DND-41 (cell line): Measurements from ENCODE around the gene PARVA.

ENCODE experiments used
- ATAC-seq: fragments of 200-7000 bp; cut with Tn5 transposase; 3 replicates; pipeline ENCODE4 v1.9.1; 2021; ENCODE audit warnings: low read depth; ENCODE audit not compliant: insufficient read depth
- DNase-seq: peaks from one replicate; pipeline ENCODE4 v3.0.0-alpha.2; 2020
- H2AFZ ChIP-seq: 2 replicates; pipeline ENCODE4 v1.6.0; 2012; ENCODE audit warnings: low read depth, low read length
- H3K27ac ChIP-seq: 2 replicates; pipeline ENCODE4 v1.5.1; 2012; ENCODE audit warnings: low read length, inconsistent platforms
- H3K27me3 ChIP-seq: fragments of 200-600 bp; sonication (generic); 2 replicates; pipeline ENCODE4 v1.6.0; 2012; ENCODE audit warnings: low read length, mild to moderate bottlenecking, inconsistent platforms; ENCODE audit not compliant: insufficient read depth, poor library complexity
- H3K36me3 ChIP-seq: 2 replicates; pipeline ENCODE4 v1.5.1; 2012; ENCODE audit warnings: low read length, inconsistent platforms; ENCODE audit not compliant: insufficient read depth
- H3K4me1 ChIP-seq: 2 replicates; pipeline ENCODE4 v1.5.1; 2012; ENCODE audit warnings: mild to moderate bottlenecking, low read length; ENCODE audit not compliant: insufficient read depth
- H3K4me2 ChIP-seq: 2 replicates; pipeline ENCODE4 v1.6.0; 2012; ENCODE audit warnings: mild to moderate bottlenecking, moderate library complexity, low read length, inconsistent platforms; ENCODE audit not compliant: insufficient read depth
- H3K4me3 ChIP-seq, 2 experiments: fragments of 200-600 bp in 1 of 2; shearing (Covaris generic) in 1 of 2; 2 replicates each; pipeline ENCODE4 v1.5.1; 2012 to 2016; ENCODE audit warnings: inconsistent platforms in 2 of 2, low read length in 2 of 2, mild to moderate bottlenecking in 2 of 2, low read depth in 1 of 2, moderate library complexity in 1 of 2
- H3K79me2 ChIP-seq: 2 replicates; pipeline ENCODE4 v1.6.0; 2012; ENCODE audit warnings: low read length, inconsistent platforms; ENCODE audit not compliant: insufficient read depth
- H3K9ac ChIP-seq: 2 replicates; pipeline ENCODE4 v1.6.0; 2012; ENCODE audit warnings: low read depth, mild to moderate bottlenecking, inconsistent platforms, low read length, moderate library complexity
- H3K9me3 ChIP-seq: 2 replicates; pipeline ENCODE4 v1.5.1; 2012; ENCODE audit warnings: low read length, moderate library complexity, mild to moderate bottlenecking, inconsistent platforms; ENCODE audit not compliant: insufficient read depth, severe bottlenecking
- H4K20me1 ChIP-seq: 2 replicates; pipeline ENCODE4 v1.6.0; 2012; ENCODE audit warnings: low read length; ENCODE audit not compliant: insufficient read depth
- EZH2 ChIP-seq: IDR thresholded peaks from 3 replicates; pipeline ENCODE4 v1.6.1; 2012; ENCODE audit warnings: borderline replicate concordance, low read depth, mild to moderate bottlenecking, moderate library complexity, low read length, inconsistent platforms; ENCODE audit not compliant: severe bottlenecking
- TF ChIP-seq, protein P1 (sequence below): IDR thresholded peaks from 2 replicates; pipeline ENCODE4 v1.5.1; 2012; ENCODE audit warnings: borderline replicate concordance, low read length, moderate library complexity, mild to moderate bottlenecking; ENCODE audit not compliant: poor library complexity, severe bottlenecking; ENCODE audit errors: extremely low read depth

PARVA gene

DNA sequence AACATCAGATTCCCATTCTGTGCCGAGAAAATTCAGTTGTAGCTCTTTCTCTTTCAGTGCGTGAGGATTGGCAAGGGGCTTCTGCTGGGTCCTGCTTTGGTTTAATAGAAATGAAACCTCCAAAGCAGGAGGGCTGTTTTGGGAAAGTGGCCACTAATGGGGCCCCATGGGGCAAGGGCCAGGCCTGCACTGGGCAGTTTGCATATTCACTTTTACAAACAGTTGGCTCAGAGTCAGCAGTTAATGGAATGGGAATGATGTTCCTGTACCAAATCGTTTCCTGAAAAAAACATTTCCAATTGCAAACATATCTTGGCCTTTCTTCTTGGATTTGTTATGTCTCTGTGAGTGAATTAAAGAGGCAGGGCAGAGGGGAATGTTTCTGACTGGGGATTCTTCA, 92.1 kb downstream of the PARVA start:
- Histone ChIP-seq H3K4me1 (no peaks in the 10 kb centered on the region), H3K9me3 (no peaks in the 10 kb centered on the region), H3K4me2 (no peak overlapping the region)

DNA sequence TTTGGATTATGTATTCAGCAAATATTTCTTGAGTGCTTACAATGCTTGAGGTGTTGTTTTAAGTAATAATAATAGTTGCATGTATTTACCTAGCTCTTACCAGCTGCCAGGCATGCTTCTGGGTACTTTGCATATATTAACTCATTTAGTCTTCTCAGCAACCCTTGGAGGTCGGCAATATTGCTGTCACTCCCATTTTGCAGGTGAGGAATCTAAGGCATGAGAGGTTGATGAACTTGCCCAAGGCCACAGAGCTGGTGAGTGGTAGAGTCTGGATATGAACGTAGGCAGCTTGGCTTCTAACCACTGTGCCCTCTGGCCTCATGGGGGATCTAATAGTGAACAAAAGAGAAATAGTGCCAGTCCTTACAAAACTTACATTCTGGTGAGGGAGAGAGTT, 92.9 kb downstream of the PARVA start:
- Histone ChIP-seq H3K27ac (no peak overlapping the region), H3K4me3 (no peak overlapping the region), H3K4me2 (no peak overlapping the region), H3K79me2 (no peaks in the 10 kb centered on the region), H2AFZ (no peak overlapping the region), H3K9ac (no peak overlapping the region), H4K20me1 (no peaks in the 10 kb centered on the region), H3K27me3 (peaks cover 9% of the 10 kb centered on the region), H3K36me3 (no peaks in the 10 kb centered on the region), H3K9me3 (no peaks in the 10 kb centered on the region), H3K4me1 (no peaks in the 10 kb centered on the region)
- ATAC-seq: no peak
- DNase-seq: no peak
- no peak for TF ChIP-seq EZH2
- TF ChIP-seq, protein P1, sequence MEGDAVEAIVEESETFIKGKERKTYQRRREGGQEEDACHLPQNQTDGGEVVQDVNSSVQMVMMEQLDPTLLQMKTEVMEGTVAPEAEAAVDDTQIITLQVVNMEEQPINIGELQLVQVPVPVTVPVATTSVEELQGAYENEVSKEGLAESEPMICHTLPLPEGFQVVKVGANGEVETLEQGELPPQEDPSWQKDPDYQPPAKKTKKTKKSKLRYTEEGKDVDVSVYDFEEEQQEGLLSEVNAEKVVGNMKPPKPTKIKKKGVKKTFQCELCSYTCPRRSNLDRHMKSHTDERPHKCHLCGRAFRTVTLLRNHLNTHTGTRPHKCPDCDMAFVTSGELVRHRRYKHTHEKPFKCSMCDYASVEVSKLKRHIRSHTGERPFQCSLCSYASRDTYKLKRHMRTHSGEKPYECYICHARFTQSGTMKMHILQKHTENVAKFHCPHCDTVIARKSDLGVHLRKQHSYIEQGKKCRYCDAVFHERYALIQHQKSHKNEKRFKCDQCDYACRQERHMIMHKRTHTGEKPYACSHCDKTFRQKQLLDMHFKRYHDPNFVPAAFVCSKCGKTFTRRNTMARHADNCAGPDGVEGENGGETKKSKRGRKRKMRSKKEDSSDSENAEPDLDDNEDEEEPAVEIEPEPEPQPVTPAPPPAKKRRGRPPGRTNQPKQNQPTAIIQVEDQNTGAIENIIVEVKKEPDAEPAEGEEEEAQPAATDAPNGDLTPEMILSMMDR: no peak

More for the DNA sequence above, 92.1 kb downstream of the PARVA start:
- H3K27me3 ChIP-seq: peaks cover 9% of the 10 kb centered on the region
- no peaks in the 10 kb centered on the region for H3K36me3 ChIP-seq
- TF ChIP-seq, protein P1: no peak
- no peak for TF ChIP-seq EZH2
- H3K9ac ChIP-seq: no peak overlapping the region
- no peak overlapping the region for H3K27ac ChIP-seq
- H4K20me1 ChIP-seq: no peaks in the 10 kb centered on the region
- no peak overlapping the region for H3K4me3 ChIP-seq
- no peaks in the 10 kb centered on the region for H3K79me2 ChIP-seq
- no peak overlapping the region for H2AFZ ChIP-seq
- no peak for DNase-seq
- no peak for ATAC-seq

DNA sequence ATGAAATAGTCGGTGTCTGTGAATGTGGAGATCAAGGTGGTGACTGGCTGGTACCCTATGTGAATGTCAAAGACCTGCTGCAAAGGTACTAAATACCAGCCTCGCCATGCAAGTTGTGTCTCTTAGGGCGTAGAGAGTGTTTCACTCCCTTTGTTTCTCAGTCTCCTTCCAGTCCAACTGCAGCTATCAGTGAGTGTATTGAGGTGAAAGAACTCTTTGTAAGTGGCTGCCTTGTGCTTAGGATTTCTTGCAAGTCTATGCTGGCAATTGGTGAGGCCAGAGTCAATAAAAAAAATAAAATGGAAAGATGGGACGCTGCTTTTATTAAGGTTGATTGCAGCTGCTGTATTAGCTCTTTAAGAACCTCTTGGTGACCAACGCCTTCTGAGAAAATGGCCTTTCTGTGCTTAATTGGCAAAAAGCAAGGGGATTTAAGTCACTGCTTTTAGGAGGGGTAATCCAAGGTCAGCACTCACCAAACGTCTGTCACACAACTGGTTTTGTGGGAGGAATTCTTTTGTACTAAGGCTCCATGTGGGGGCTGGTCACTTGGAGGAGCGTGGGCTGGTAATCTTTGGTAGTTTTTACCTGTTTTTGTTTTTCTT, 95.1 kb downstream of the PARVA start:
- Histone ChIP-seq H3K9ac (no peak overlapping the region), H3K27ac (no peak overlapping the region), H2AFZ (no peak overlapping the region), H3K4me3 (no peak overlapping the region), H3K27me3 (peaks cover 9% of the 10 kb centered on the region), H3K4me1 (no peaks in the 10 kb centered on the region), H3K4me2 (no peak overlapping the region), H4K20me1 (no peaks in the 10 kb centered on the region), H3K9me3 (no peaks in the 10 kb centered on the region), H3K79me2 (no peaks in the 10 kb centered on the region), H3K36me3 (no peaks in the 10 kb centered on the region)
- ATAC-seq (no peak), DNase-seq (no peak)
- no peak for TF ChIP-seq EZH2
- TF ChIP-seq, protein P1: no peak

DNA sequence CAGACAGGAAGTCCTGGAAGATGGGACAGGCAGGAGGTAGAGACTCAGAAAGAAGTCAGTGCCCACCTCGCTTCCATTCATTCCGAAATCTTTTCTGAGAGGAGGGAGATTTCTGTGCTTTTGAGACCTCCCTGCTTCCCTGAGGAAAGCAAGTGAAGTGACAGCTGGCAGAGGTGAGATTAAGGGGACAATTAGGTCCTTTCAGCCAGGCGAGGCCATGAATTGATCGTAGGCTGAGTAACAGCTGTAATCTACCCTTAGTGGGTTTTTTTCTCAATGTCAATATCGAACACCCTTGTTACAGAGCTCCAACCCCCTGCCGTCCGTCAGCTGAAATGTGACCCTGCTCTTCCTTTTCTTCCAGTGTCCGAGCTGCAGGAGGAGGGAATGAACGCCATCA, 96.0 kb downstream of the PARVA start:
- H3K27me3 ChIP-seq: peaks cover 12% of the 10 kb centered on the region
- no peak overlapping the region for H2AFZ ChIP-seq
- no peak overlapping the region for H3K9ac ChIP-seq
- H4K20me1 ChIP-seq: no peaks in the 10 kb centered on the region
- ATAC-seq (no peak), DNase-seq (no peak)
- no peaks in the 10 kb centered on the region for H3K9me3 ChIP-seq
- H3K36me3 ChIP-seq: no peaks in the 10 kb centered on the region
- H3K27ac ChIP-seq: no peak overlapping the region
- no peaks in the 10 kb centered on the region for H3K79me2 ChIP-seq
- no peak overlapping the region for H3K4me2 ChIP-seq
- H3K4me3 ChIP-seq: no peak overlapping the region
- TF ChIP-seq, protein P1: no peak
- TF ChIP-seq EZH2: no peak
- no peaks in the 10 kb centered on the region for H3K4me1 ChIP-seq
